GM23338 (cell line): Measurements from ENCODE around the gene DENND1B. TPM values are rescaled to one million over a fixed set of nuclear protein-coding genes. Genes with fewer than 3 reads are reported as not detected.

Experiments
- ATAC-seq: fragments of 200-7000 bp; cut with Tn5 transposase; 3 replicates; pipeline ENCODE4 v1.9.1; 2020
- DNase-seq: peaks from one replicate; pipeline ENCODE4 v3.0.0-alpha.2; 2015; ENCODE audit warnings: low spot score
- H2AFZ ChIP-seq: fragments of 200-600 bp; sonication (generic); 2 replicates; pipeline ENCODE4 v1.8.0; 2016; ENCODE audit warnings: antibody characterized with exemption, mild to moderate bottlenecking, moderate library complexity
- H3F3A ChIP-seq: fragments of 200-600 bp; sonication (generic); replicated peaks from 2 replicates; pipeline ENCODE4 v1.8.0; 2017; ENCODE audit warnings: antibody characterized with exemption, mixed run types, low read depth
- H3K27ac ChIP-seq: fragments of 200-600 bp; sonication (generic); 2 replicates; pipeline ENCODE4 v1.6.1; 2016; ENCODE audit warnings: low read depth
- H3K27me3 ChIP-seq: fragments of 200-600 bp; sonication (generic); 2 replicates; pipeline ENCODE4 v1.8.0; 2016; ENCODE audit warnings: mild to moderate bottlenecking, mixed run types, moderate library complexity; ENCODE audit not compliant: insufficient read depth
- H3K36me3 ChIP-seq: fragments of 200-600 bp; sonication (generic); 2 replicates; pipeline ENCODE4 v1.8.0; 2016; ENCODE audit warnings: mild to moderate bottlenecking; ENCODE audit not compliant: insufficient read depth
- H3K4me1 ChIP-seq: fragments of 200-600 bp; sonication (generic); 2 replicates; pipeline ENCODE4 v1.8.0; 2016; ENCODE audit warnings: mild to moderate bottlenecking, moderate library complexity; ENCODE audit not compliant: insufficient read depth
- H3K4me2 ChIP-seq: fragments of 200-600 bp; sonication (generic); 2 replicates; pipeline ENCODE4 v1.7.1; 2017; ENCODE audit warnings: mixed run types
- H3K4me3 ChIP-seq: fragments of 200-600 bp; sonication (generic); 2 replicates; pipeline ENCODE4 v1.6.1; 2016; ENCODE audit warnings: mixed run types
- H3K79me2 ChIP-seq: fragments of 200-600 bp; sonication (generic); replicated peaks from 2 replicates; pipeline ENCODE4 v1.8.0; 2017; ENCODE audit warnings: mild to moderate bottlenecking; ENCODE audit not compliant: insufficient read depth
- H3K9me2 ChIP-seq: fragments of 200-600 bp; sonication (generic); 2 replicates; pipeline ENCODE4 v1.8.0; 2017; ENCODE audit not compliant: insufficient read depth
- H4K20me1 ChIP-seq: fragments of 200-600 bp; sonication (generic); replicated peaks from 2 replicates; pipeline ENCODE4 v1.8.0; 2017; ENCODE audit warnings: mild to moderate bottlenecking; ENCODE audit not compliant: insufficient read depth
- H3K27ac Mint-ChIP-seq: 2 replicates; pipeline ENCODE4 v1.8.0; 2020; ENCODE audit warnings: inconsistent platforms, mild to moderate bottlenecking, moderate library complexity, mixed read lengths
- H3K27me3 Mint-ChIP-seq: 3 replicates; pipeline ENCODE4 v1.8.0; 2022; ENCODE audit warnings: low read depth, mild to moderate bottlenecking, moderate library complexity, mixed read lengths, inconsistent platforms; ENCODE audit not compliant: insufficient read depth, poor library complexity
- H3K36me3 Mint-ChIP-seq: 3 replicates; pipeline ENCODE4 v1.8.0; 2021; ENCODE audit warnings: low read depth, mild to moderate bottlenecking, inconsistent platforms, moderate library complexity, mixed read lengths
- H3K4me1 Mint-ChIP-seq: 3 replicates; pipeline ENCODE4 v1.8.0; 2020; ENCODE audit warnings: mild to moderate bottlenecking, inconsistent platforms, mixed read lengths
- H3K4me3 Mint-ChIP-seq: 3 replicates; pipeline ENCODE4 v1.8.0; 2021; ENCODE audit warnings: moderate library complexity, mild to moderate bottlenecking, inconsistent platforms, mixed read lengths
- H3K9me3 Mint-ChIP-seq: 3 replicates; pipeline ENCODE4 v1.8.0; 2020; ENCODE audit warnings: moderate library complexity, mild to moderate bottlenecking, inconsistent platforms, mixed read lengths
- CREB1 ChIP-seq: fragments of 250-450 bp; sonication (Bioruptor Pico); IDR thresholded peaks from 2 replicates; pipeline ENCODE4 v1.5.0; 2020; ENCODE audit warnings: low read depth, mild to moderate bottlenecking, moderate library complexity
- CTCF ChIP-seq, 2 experiments: fragments of 200-600 bp in 1 of 2; sonication (generic) in 1 of 2; conservative IDR thresholded peaks; 2 replicates each; pipeline versions ENCODE4 v1.5.1 to v1.6.1; 2016 to 2017; ENCODE audit warnings: antibody characterized with exemption in 2 of 2, low read depth in 2 of 2, mild to moderate bottlenecking in 2 of 2, moderate library complexity in 1 of 2
- EZH2 ChIP-seq: fragments of 200-600 bp; sonication (generic); IDR thresholded peaks from one replicate; pipeline ENCODE4 v1.8.0; 2017; ENCODE audit warnings: antibody characterized with exemption, mild to moderate bottlenecking, low read depth; ENCODE audit not compliant: unreplicated experiment
- EZH2phosphoT487 ChIP-seq: fragments of 200-600 bp; sonication (generic); IDR thresholded peaks from one replicate; pipeline ENCODE4 v1.8.1; 2018; ENCODE audit warnings: antibody characterized with exemption; ENCODE audit not compliant: unreplicated experiment
- JUNB ChIP-seq: IDR thresholded peaks from one replicate; pipeline ENCODE4 v1.6.1; 2016; ENCODE audit warnings: antibody characterized with exemption; ENCODE audit not compliant: unreplicated experiment
- NANOG ChIP-seq: IDR thresholded peaks from 2 replicates; pipeline ENCODE4 v1.6.1; 2016; ENCODE audit warnings: antibody characterized with exemption, borderline replicate concordance
- POLR2AphosphoS5 ChIP-seq: IDR thresholded peaks from 2 replicates; pipeline ENCODE4 v1.6.1; 2016; ENCODE audit warnings: antibody characterized with exemption, low read depth
- STAT1 ChIP-seq: IDR thresholded peaks from one replicate; pipeline ENCODE4 v1.6.1; 2016; ENCODE audit warnings: antibody characterized with exemption; ENCODE audit not compliant: unreplicated experiment
- ZNF114 ChIP-seq: fragments of 250-450 bp; sonication (Bioruptor Pico); IDR thresholded peaks from 2 replicates; pipeline ENCODE4 v1.5.0; 2020; ENCODE audit warnings: mild to moderate bottlenecking, moderate library complexity
- ZNF331 ChIP-seq: fragments of 250-450 bp; sonication (Bioruptor Pico); IDR thresholded peaks from 2 replicates; pipeline ENCODE4 v1.5.0; 2020; ENCODE audit warnings: low read depth, mild to moderate bottlenecking, moderate library complexity
- ZNF462 ChIP-seq: fragments of 250-450 bp; sonication (Bioruptor Pico); IDR thresholded peaks from 2 replicates; pipeline ENCODE4 v1.5.0; 2020; ENCODE audit warnings: mild to moderate bottlenecking, moderate library complexity
- polyA plus RNA-seq: library from polyadenylated mRNA; unstranded; fragments of >200 nt; fragmentation: Nextera tagmentation; extraction: Ambion mirVana; gene quantifications from 2 replicates; pipeline ENCODE4 v1.2.1, GENCODE V29; 2016
- total RNA-seq: library from RNA; depleted of rRNA; stranded (reverse); fragments of >200 nt; shearing (Covaris generic); gene quantifications from 2 replicates; pipeline ENCODE4 v1.2.3, GENCODE V29; 2014
- TF ChIP-seq, protein P1 (sequence below): IDR thresholded peaks from one replicate; pipeline ENCODE4 v1.6.1; 2018; ENCODE audit warnings: antibody characterized with exemption; ENCODE audit not compliant: unreplicated experiment
- TF ChIP-seq, protein P2 (sequence below): IDR thresholded peaks from 2 replicates; pipeline ENCODE4 v1.6.1; 2016; ENCODE audit warnings: antibody characterized with exemption

The DENND1B gene
- total and polyA plus RNA-seq, 2 experiments from 2014 or later: 4.3 to 5.2 TPM

- H3K27me3 ChIP-seq: peaks cover 29% of the 10 kb centered on the region
- H3K4me3 Mint-ChIP-seq: no peak overlapping the region
- no peak overlapping the region for H2AFZ ChIP-seq
- H3K4me1 Mint-ChIP-seq: peaks cover 18% of the 10 kb centered on the region
- no peak overlapping the region for H3K27ac Mint-ChIP-seq
- no peak for ATAC-seq
- TF ChIP-seq STAT1 (no peak), NANOG (no peak), EZH2 (no peak), CTCF (conservative IDR thresholded peaks at IDR 0.05; ENCODE audit: low read depth in 2 of 2) (no peak), JUNB (no peak), EZH2phosphoT487 (no peak), CREB1 (CRISPR knock-in tag) (no peak), ZNF462 (CRISPR knock-in tag) (no peak), POLR2AphosphoS5 (no peak), ZNF114 (CRISPR knock-in tag) (no peak), ZNF331 (no peak)
- TF ChIP-seq, protein P1, sequence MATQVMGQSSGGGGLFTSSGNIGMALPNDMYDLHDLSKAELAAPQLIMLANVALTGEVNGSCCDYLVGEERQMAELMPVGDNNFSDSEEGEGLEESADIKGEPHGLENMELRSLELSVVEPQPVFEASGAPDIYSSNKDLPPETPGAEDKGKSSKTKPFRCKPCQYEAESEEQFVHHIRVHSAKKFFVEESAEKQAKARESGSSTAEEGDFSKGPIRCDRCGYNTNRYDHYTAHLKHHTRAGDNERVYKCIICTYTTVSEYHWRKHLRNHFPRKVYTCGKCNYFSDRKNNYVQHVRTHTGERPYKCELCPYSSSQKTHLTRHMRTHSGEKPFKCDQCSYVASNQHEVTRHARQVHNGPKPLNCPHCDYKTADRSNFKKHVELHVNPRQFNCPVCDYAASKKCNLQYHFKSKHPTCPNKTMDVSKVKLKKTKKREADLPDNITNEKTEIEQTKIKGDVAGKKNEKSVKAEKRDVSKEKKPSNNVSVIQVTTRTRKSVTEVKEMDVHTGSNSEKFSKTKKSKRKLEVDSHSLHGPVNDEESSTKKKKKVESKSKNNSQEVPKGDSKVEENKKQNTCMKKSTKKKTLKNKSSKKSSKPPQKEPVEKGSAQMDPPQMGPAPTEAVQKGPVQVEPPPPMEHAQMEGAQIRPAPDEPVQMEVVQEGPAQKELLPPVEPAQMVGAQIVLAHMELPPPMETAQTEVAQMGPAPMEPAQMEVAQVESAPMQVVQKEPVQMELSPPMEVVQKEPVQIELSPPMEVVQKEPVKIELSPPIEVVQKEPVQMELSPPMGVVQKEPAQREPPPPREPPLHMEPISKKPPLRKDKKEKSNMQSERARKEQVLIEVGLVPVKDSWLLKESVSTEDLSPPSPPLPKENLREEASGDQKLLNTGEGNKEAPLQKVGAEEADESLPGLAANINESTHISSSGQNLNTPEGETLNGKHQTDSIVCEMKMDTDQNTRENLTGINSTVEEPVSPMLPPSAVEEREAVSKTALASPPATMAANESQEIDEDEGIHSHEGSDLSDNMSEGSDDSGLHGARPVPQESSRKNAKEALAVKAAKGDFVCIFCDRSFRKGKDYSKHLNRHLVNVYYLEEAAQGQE: no peak
- TF ChIP-seq, protein P2, sequence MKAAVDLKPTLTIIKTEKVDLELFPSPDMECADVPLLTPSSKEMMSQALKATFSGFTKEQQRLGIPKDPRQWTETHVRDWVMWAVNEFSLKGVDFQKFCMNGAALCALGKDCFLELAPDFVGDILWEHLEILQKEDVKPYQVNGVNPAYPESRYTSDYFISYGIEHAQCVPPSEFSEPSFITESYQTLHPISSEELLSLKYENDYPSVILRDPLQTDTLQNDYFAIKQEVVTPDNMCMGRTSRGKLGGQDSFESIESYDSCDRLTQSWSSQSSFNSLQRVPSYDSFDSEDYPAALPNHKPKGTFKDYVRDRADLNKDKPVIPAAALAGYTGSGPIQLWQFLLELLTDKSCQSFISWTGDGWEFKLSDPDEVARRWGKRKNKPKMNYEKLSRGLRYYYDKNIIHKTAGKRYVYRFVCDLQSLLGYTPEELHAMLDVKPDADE: no peak
- no peak for DNase-seq
- peaks cover 4% of the 10 kb centered on the region; the same call in 2 of the 3 replicates for H3K9me3 Mint-ChIP-seq
- no peaks in the 10 kb centered on the region for H3K36me3 ChIP-seq
- H4K20me1 ChIP-seq: no peaks in the 10 kb centered on the region
- no peak overlapping the region for H3K27ac ChIP-seq
- no peaks in the 10 kb centered on the region for H3K79me2 ChIP-seq
- no peaks in the 10 kb centered on the region for H3F3A ChIP-seq
- H3K36me3 Mint-ChIP-seq: no peaks in the 10 kb centered on the region
- peaks cover 2% of the 10 kb centered on the region for H3K27me3 Mint-ChIP-seq
- no peak overlapping the region for H3K4me3 ChIP-seq
- H3K4me2 ChIP-seq: no peak overlapping the region
- H3K9me2 ChIP-seq: no peaks in the 10 kb centered on the region
- H3K4me1 ChIP-seq: peaks cover 17% of the 10 kb centered on the region
Measured at GRCh38 chr1:197778366-197778945, 3.2 kb upstream of the DENND1B start.
